ENCODE results near the gene TEAD1.

Gene TEAD1

DNA sequence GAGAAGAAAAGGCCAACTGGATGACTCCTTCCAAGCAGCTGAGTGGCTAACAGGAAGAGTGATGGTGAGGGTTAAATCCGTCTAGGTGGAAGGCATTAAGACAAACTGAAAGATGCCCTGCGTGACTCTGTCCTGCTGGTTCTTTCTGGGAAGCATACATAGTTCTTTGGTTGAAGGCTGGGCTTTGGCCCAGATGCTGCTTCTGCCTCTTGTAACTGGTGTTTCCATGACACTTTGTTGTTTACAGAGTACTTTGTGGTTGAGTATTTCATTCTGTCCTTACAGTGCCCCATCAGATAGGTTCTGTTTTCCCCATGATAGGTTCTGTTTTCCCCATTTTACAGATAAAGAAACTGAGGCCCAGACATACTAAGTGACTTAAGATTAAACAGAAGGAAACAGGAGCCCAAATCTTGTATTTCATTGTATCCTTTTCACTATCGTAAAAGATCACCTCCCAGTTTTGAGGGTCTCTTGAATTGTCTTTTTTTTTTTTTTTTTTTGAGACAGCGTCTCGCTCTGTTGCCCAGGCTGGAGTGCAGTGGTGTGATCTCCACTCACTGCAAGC, 210.6 kb downstream of the TEAD1 start:
- no peak for DNase-seq
- H2AFZ ChIP-seq (ENCODE audit: low read length): no peak overlapping the region
- no peaks in the 10 kb centered on the region for H3F3A ChIP-seq (ENCODE audit: insufficient read depth, low read length)
- TF ChIP-seq EZH2 (optimal IDR thresholded peaks at IDR 0.05; ENCODE audit: low read depth, low read length) (no peak), CTCF (IDR thresholded peaks at IDR 0.05; ENCODE audit: low read length) (no peak), EZH2phosphoT487 (IDR thresholded peaks at IDR 0.05; ENCODE audit: low read length) (no peak)
- no peaks in the 10 kb centered on the region for H3K4me1 ChIP-seq (ENCODE audit: low read length)
- no peaks in the 10 kb centered on the region for H3K9me3 ChIP-seq (replicated peaks; ENCODE audit: insufficient read depth, low read length)
- no peaks in the 10 kb centered on the region for H3K9me2 ChIP-seq (replicated peaks; ENCODE audit: insufficient read depth, low read length)
- no peaks in the 10 kb centered on the region for H4K20me1 ChIP-seq (ENCODE audit: insufficient read depth, low read length)
- H3K4me2 ChIP-seq (ENCODE audit: low read depth, low read length): no peak overlapping the region
- no peaks in the 10 kb centered on the region for H3K36me3 ChIP-seq (replicated peaks; ENCODE audit: insufficient read depth, low read length)
- H3K79me2 ChIP-seq (ENCODE audit: low read length): no peaks in the 10 kb centered on the region
- H3K27me3 ChIP-seq (replicated peaks; ENCODE audit: insufficient read depth, low read length): no peaks in the 10 kb centered on the region
- no peak overlapping the region for H3K9ac ChIP-seq (ENCODE audit: low read length)
- no peak overlapping the region for H3K4me3 ChIP-seq (ENCODE audit: low read length)
- no peak overlapping the region for H3K27ac ChIP-seq (ENCODE audit: low read length)

DNA sequence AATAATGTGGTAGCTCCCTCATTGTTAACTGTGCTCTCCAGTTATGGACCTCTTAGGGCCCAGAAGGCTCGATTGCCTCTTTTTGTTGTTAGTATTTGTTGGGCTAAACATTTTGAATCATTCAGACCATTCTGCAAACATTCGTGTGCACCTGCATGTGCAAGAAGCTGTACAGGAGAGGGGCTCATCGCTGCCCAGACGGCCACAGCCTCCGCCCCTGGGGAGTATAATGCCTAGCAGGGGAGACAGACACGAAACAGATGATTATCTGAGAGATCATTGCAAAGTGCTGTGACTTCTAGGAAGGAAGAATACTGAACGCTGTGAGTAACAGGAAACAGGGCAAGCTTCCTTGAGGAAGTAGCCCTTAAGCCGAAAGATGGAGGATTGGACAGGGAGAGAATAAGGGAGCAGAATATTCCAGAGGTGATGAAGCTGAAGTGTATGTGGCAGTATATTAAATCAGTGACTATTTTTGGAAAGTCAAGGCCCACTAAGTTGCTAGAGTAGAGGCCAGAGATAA, 211.6 kb downstream of the TEAD1 start:
- no peaks in the 10 kb centered on the region for H4K20me1 ChIP-seq (ENCODE audit: insufficient read depth, low read length)
- no peak for DNase-seq
- no peaks in the 10 kb centered on the region for H3K4me1 ChIP-seq (ENCODE audit: low read length)
- no peaks in the 10 kb centered on the region for H3K27me3 ChIP-seq (replicated peaks; ENCODE audit: insufficient read depth, low read length)
- H3K79me2 ChIP-seq (ENCODE audit: low read length): no peaks in the 10 kb centered on the region
- no peaks in the 10 kb centered on the region for H3K9me3 ChIP-seq (replicated peaks; ENCODE audit: insufficient read depth, low read length)
- H3K27ac ChIP-seq (ENCODE audit: low read length): no peak overlapping the region
- no peak overlapping the region for H3K9ac ChIP-seq (ENCODE audit: low read length)
- no peaks in the 10 kb centered on the region for H3K9me2 ChIP-seq (replicated peaks; ENCODE audit: insufficient read depth, low read length)
- H3F3A ChIP-seq (ENCODE audit: insufficient read depth, low read length): no peaks in the 10 kb centered on the region
- H2AFZ ChIP-seq (ENCODE audit: low read length): no peak overlapping the region
- H3K4me2 ChIP-seq (ENCODE audit: low read depth, low read length): no peak overlapping the region
- H3K36me3 ChIP-seq (replicated peaks; ENCODE audit: insufficient read depth, low read length): no peaks in the 10 kb centered on the region
- no peak overlapping the region for H3K4me3 ChIP-seq (ENCODE audit: low read length)
- TF ChIP-seq EZH2phosphoT487 (IDR thresholded peaks at IDR 0.05; ENCODE audit: low read length): no peak
- TF ChIP-seq EZH2 (optimal IDR thresholded peaks at IDR 0.05; ENCODE audit: low read depth, low read length): no peak
- TF ChIP-seq CTCF (IDR thresholded peaks at IDR 0.05; ENCODE audit: low read length): no peak

DNA sequence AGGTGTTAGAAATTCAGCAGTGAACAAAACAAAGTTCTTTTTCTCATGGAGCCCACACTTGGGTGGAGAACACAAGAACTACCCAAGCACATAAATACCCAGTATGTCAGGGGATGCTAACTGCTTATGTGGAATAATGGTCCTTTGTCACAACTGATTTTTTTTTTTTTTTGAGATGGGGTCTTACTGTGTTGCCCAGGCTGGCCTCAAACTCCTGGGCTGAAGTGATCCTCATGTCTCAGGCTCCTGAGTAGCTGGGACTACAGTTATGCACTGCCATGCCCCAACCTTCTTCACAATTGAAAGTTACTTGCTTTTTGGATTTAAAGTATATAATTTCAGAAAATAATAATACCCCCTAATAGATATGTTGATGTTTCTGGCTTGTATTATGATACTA, 212.3 kb downstream of the TEAD1 start:
- Histone ChIP-seq H3K36me3 (replicated peaks; ENCODE audit: insufficient read depth, low read length) (no peaks in the 10 kb centered on the region), H3K4me2 (ENCODE audit: low read depth, low read length) (no peak overlapping the region), H3K27me3 (replicated peaks; ENCODE audit: insufficient read depth, low read length) (no peaks in the 10 kb centered on the region), H4K20me1 (ENCODE audit: insufficient read depth, low read length) (no peaks in the 10 kb centered on the region), H3K79me2 (ENCODE audit: low read length) (no peaks in the 10 kb centered on the region), H3K27ac (ENCODE audit: low read length) (no peak overlapping the region), H2AFZ (ENCODE audit: low read length) (no peak overlapping the region), H3K4me3 (ENCODE audit: low read length) (no peak overlapping the region), H3K4me1 (ENCODE audit: low read length) (no peaks in the 10 kb centered on the region), H3K9me2 (replicated peaks; ENCODE audit: insufficient read depth, low read length) (no peaks in the 10 kb centered on the region), H3F3A (ENCODE audit: insufficient read depth, low read length) (no peaks in the 10 kb centered on the region), H3K9ac (ENCODE audit: low read length) (no peak overlapping the region), H3K9me3 (replicated peaks; ENCODE audit: insufficient read depth, low read length) (no peaks in the 10 kb centered on the region)
- no peak for TF ChIP-seq EZH2phosphoT487 (IDR thresholded peaks at IDR 0.05; ENCODE audit: low read length)
- TF ChIP-seq CTCF (IDR thresholded peaks at IDR 0.05; ENCODE audit: low read length): no peak
- TF ChIP-seq EZH2 (optimal IDR thresholded peaks at IDR 0.05; ENCODE audit: low read depth, low read length): no peak
- no peak for DNase-seq
